Measurements from ENCODE around the gene PTPN14.

Gene PTPN14

GRCh38 chr1:214475331-214475730 is 76.1 kb downstream of the PTPN14 start:
- Histone ChIP-seq H4K20me1 (ENCODE audit: insufficient read depth, low read length) (no peaks in the 10 kb centered on the region), H3K9ac (ENCODE audit: low read length) (no peak overlapping the region), H3K27ac (ENCODE audit: low read length) (no peak overlapping the region), H2AFZ (ENCODE audit: low read length) (no peak overlapping the region), H3K9me2 (replicated peaks; ENCODE audit: insufficient read depth, low read length) (no peaks in the 10 kb centered on the region), H3K4me2 (ENCODE audit: low read depth, low read length) (no peak overlapping the region), H3K79me2 (ENCODE audit: low read length) (no peaks in the 10 kb centered on the region), H3K27me3 (replicated peaks; ENCODE audit: insufficient read depth, low read length) (no peaks in the 10 kb centered on the region), H3K36me3 (replicated peaks; ENCODE audit: insufficient read depth, low read length) (no peaks in the 10 kb centered on the region), H3K4me1 (ENCODE audit: low read length) (no peaks in the 10 kb centered on the region), H3F3A (ENCODE audit: insufficient read depth, low read length) (no peaks in the 10 kb centered on the region), H3K4me3 (ENCODE audit: low read length) (no peak overlapping the region), H3K9me3 (replicated peaks; ENCODE audit: insufficient read depth, low read length) (no peaks in the 10 kb centered on the region)
- TF ChIP-seq EZH2 (optimal IDR thresholded peaks at IDR 0.05; ENCODE audit: low read depth, low read length) (no peak), CTCF (IDR thresholded peaks at IDR 0.05; ENCODE audit: low read length) (no peak), EZH2phosphoT487 (IDR thresholded peaks at IDR 0.05; ENCODE audit: low read length) (no peak)
- no peak for DNase-seq

- Histone ChIP-seq H3K9me3 (replicated peaks; ENCODE audit: insufficient read depth, low read length) (no peaks in the 10 kb centered on the region), H4K20me1 (ENCODE audit: insufficient read depth, low read length) (no peaks in the 10 kb centered on the region), H3K79me2 (ENCODE audit: low read length) (no peaks in the 10 kb centered on the region), H3K27ac (ENCODE audit: low read length) (no peak overlapping the region), H3K4me2 (ENCODE audit: low read depth, low read length) (no peak overlapping the region), H3K4me3 (ENCODE audit: low read length) (no peak overlapping the region), H3K4me1 (ENCODE audit: low read length) (no peaks in the 10 kb centered on the region), H3K9ac (ENCODE audit: low read length) (no peak overlapping the region), H2AFZ (ENCODE audit: low read length) (no peak overlapping the region), H3K27me3 (replicated peaks; ENCODE audit: insufficient read depth, low read length) (no peaks in the 10 kb centered on the region), H3K9me2 (replicated peaks; ENCODE audit: insufficient read depth, low read length) (no peaks in the 10 kb centered on the region), H3F3A (ENCODE audit: insufficient read depth, low read length) (no peaks in the 10 kb centered on the region), H3K36me3 (replicated peaks; ENCODE audit: insufficient read depth, low read length) (no peaks in the 10 kb centered on the region)
- no peak for DNase-seq
- no peak for TF ChIP-seq EZH2phosphoT487 (IDR thresholded peaks at IDR 0.05; ENCODE audit: low read length)
- TF ChIP-seq EZH2 (optimal IDR thresholded peaks at IDR 0.05; ENCODE audit: low read depth, low read length): no peak
- no peak for TF ChIP-seq CTCF (IDR thresholded peaks at IDR 0.05; ENCODE audit: low read length)
Measured at GRCh38 chr1:214474467-214474866, 76.9 kb downstream of the PTPN14 start.

GRCh38 chr1:214473862-214474261 is 77.5 kb downstream of the PTPN14 start:
- H3K36me3 ChIP-seq (replicated peaks; ENCODE audit: insufficient read depth, low read length): no peaks in the 10 kb centered on the region
- no peak overlapping the region for H3K27ac ChIP-seq (ENCODE audit: low read length)
- H3K9ac ChIP-seq (ENCODE audit: low read length): no peak overlapping the region
- no peaks in the 10 kb centered on the region for H4K20me1 ChIP-seq (ENCODE audit: insufficient read depth, low read length)
- H3K79me2 ChIP-seq (ENCODE audit: low read length): no peaks in the 10 kb centered on the region
- no peaks in the 10 kb centered on the region for H3K4me1 ChIP-seq (ENCODE audit: low read length)
- no peak overlapping the region for H2AFZ ChIP-seq (ENCODE audit: low read length)
- H3K4me2 ChIP-seq (ENCODE audit: low read depth, low read length): no peak overlapping the region
- no peaks in the 10 kb centered on the region for H3F3A ChIP-seq (ENCODE audit: insufficient read depth, low read length)
- H3K9me3 ChIP-seq (replicated peaks; ENCODE audit: insufficient read depth, low read length): no peaks in the 10 kb centered on the region
- H3K27me3 ChIP-seq (replicated peaks; ENCODE audit: insufficient read depth, low read length): no peaks in the 10 kb centered on the region
- TF ChIP-seq CTCF (IDR thresholded peaks at IDR 0.05; ENCODE audit: low read length) (no peak), EZH2 (optimal IDR thresholded peaks at IDR 0.05; ENCODE audit: low read depth, low read length) (no peak), EZH2phosphoT487 (IDR thresholded peaks at IDR 0.05; ENCODE audit: low read length) (no peak)
- DNase-seq: no peak
- H3K4me3 ChIP-seq (ENCODE audit: low read length): no peak overlapping the region
- no peaks in the 10 kb centered on the region for H3K9me2 ChIP-seq (replicated peaks; ENCODE audit: insufficient read depth, low read length)
